GM10847 (cell line): ENCODE measurements around the gene KIRREL1.

Source experiments
- POLR2A ChIP-seq: IDR thresholded peaks from 2 replicates; pipeline ENCODE4 v1.6.1; 2011; ENCODE audit not compliant: insufficient read length; ENCODE audit errors: extremely low read depth

The KIRREL1 gene

GRCh38 chr1:158105352-158106095, 112.1 kb downstream of the KIRREL1 start:
- TF ChIP-seq POLR2A, result no peak

DNA sequence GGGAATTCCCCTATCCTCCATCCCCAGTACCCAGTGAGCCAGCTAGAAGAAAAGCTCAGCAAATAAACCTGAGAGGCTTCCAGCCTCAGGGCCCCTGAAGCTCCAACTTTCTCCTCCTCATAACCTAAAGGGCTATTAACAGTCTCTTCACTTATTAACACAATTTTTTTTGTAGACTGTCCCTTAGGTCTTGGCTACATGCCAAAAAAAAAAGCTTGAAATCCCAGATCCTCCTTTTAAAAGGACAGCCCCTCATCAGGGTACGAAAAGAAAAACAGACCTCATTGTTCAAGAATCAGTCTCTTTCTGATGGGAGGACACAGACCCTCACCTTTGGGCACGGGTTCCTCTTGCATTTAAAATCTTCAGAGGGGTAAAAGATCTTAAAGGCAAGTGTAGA, 114.5 kb downstream of the KIRREL1 start:
- no peak for TF ChIP-seq POLR2A

DNA sequence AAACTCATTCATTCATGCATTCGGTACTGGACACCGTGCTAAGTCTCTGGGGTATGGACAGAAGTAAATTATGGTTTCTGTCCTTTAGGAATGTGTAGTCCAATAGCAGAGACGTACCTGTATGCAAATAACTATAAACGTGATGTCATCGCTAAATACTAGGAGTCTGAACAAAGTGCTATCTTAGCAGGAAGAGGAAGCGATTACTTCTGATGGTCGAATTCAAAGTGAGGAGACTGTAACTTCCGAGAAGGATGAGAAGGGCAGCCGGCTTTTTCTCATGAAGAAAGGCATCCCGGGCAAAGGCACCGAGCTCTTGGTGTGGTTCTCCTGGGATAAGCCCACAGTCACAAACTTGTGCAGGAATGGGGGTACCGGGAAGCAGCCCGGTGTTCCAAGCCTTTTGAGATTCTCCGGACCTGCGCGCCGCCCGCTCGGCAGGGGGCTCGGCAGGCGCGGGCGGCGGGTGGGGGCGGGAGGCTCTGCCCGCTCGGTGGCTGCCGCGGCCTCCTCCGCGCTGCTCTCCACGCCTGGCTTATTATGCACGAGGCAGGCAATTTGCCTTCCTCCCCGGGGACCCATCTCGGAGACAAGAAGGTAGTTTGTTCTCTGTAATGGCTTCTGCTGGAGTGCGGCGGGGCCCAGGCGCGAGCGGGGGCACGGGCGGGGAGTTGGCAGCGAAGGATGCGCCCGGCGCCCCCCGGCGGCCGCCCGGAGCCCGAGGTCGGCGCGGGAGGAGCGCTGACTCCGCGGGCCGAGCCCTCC, 119.7 kb downstream of the KIRREL1 start:
- TF ChIP-seq POLR2A, result no peak

DNA sequence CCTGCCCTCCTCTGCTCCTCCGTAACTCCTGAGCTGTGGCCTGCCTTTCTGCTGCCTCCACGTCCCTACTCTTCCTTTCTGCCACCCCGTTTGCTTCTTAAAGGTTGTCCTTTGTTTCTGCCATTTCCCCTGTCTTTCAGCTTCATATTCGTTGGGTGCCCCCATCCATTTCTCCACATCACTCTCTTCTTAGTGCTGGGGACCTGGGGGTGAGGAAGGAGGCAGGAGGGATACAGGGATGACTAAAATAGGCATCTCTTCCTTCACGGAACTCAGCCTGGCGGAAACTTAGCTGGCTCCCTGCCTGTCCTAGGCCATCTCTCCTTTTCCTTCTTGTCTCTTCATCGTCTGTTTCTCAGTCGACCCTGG, 120.3 kb downstream of the KIRREL1 start:
- TF ChIP-seq POLR2A, result no peak

DNA sequence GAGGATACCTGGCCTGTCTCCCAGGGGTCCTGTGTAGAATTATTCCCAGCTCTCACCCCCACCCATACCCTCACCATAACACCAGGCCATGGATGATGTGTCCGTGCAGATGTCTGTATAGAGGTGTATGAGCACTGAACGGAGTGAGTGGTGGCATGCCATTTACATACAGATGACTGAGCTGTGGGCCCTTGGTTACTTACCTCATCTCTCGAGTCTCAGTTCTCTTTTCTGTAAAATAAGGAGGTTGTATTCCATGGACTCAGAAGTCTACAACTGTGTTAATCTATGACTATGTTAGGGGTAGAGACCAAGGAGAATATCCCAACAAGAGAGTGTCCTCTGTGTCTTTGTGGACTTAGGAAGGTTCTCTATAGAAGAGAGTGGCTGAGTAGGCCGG, 121.7 kb downstream of the KIRREL1 start:
- no peak for TF ChIP-seq POLR2A

GRCh38 chr1:158116311-158117167, 123.1 kb downstream of the KIRREL1 start:
- no peak for TF ChIP-seq POLR2A

GRCh38 chr1:158117854-158118704, 124.6 kb downstream of the KIRREL1 start:
- no peak for TF ChIP-seq POLR2A

DNA sequence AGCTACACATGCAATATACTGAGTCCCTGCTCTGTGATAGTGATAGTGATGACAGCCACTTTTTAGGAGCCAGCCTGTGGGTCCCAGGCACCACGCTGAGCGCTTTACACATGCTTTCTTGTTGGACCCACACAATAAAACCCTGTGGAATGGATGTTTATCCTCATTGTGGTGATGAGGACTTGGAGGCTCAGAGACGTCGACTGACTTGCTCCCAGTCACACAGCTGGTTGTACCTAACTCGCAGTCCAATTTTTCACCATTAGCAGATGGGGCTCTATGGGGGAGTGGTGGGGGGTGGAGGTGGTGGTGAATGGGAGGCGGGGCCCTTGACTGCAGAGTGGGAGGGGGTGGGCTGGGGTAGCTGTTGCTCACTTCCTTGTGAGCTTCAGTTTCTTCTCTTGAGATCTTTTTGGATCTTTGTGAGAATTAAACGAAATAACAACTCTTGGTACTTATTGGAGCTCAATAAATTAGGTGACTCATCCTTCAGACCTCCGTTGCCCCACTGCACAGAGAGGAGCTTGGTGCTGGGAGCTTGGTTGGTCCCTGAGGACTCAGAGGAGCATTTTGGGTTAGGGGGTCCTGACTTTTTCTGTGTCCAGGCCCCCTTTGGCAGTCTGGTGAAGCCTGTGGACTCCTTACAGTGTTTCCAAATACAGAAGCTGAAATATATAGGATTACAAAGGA, 125.4 kb downstream of the KIRREL1 start:
- TF ChIP-seq POLR2A, result no peak

DNA sequence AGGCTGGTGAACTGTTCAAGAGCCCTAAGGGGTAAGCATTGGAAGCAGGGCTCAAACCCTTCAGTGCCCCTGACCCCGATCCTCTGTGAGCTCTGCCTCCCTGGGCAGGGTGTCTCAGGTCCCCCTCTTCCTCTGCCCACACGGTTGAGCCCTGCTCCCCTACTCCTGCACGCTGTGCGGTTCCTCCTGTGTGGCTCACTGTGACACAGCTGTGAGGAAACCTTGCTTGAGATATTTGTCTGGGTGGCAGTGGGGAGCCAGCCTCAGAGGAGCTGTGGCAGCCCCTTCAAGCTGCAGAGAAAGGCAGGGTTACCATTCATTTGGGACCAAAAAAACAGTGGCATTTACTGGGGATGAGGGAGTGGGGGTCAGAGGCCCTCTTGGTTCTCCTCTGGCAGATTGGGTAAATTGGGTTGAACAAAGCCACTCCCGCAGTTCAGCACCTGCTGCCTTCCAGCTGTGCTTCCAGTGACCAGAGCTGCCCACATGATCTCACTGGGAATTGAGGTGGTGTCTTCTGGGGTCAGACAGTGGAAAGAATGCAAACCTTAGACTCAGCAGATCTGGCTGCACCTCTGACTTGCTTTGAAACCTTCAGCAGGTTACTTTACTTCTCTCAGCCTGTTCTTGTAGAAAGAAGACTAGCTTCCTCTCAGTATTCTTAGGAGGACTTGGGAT, 126.7 kb downstream of the KIRREL1 start:
- no peak for TF ChIP-seq POLR2A

GRCh38 chr1:158121604-158122254, 128.3 kb downstream of the KIRREL1 start:
- no peak for TF ChIP-seq POLR2A

DNA sequence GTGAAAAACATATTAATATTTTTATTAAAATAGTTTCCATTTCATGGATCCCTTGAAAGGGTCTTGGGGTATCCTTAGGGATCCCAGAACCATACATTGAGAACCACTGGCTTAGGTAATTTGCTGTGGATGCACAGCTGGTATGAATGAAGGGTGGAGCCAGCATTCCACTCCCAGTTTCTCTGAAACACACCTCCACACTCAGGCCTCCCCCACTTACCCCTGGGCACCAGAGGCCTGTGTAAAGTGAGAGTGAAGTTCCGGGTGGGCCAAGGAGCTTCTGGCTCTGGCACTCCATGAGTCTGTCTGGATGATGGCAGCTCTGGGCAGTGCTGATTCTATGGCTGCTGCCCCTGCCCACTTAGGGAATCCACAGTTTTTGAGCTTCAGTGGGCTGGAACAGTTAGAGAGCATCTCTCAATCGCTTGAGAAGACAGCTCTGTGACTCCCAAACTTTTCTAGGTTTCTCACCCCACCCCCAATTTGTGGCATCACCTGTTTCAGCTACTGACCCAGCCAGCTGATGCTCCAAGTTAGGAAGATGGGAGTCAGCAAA, 129.5 kb downstream of the KIRREL1 start:
- no peak for TF ChIP-seq POLR2A

DNA sequence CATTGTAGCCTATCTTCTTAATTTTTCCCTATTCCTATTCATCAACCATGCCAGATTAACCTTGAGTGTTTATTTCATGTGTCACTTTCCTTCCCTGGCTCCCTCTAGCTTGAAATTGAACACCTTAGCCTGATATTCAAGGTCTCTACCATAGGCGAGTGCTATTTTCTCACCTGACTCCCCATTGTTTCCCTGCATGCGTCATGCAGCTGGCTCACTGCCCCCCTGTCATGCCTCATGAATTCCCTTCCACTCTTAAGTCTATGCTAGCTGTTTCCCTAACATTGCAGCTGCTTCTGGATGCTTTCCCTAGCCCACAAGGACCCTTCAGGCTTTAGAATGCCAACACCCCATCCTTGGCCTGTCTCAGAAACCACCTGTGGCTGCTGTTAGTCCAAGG, 130.6 kb downstream of the KIRREL1 start:
- no peak for TF ChIP-seq POLR2A

GRCh38 chr1:158124999-158125398, 131.6 kb downstream of the KIRREL1 start:
- TF ChIP-seq POLR2A, result no peak
